Measurements from ENCODE around the gene TAS1R1.

Gene TAS1R1

GRCh38 chr1:6554907-6555778 lies at the start of gene TAS1R1:
TAS1R1 (plus strand) TSS chr1:6555307; CDS start chr1:6555374, 67 bp downstream.
- DNase-seq (ENCODE audit: low spot score): peak; percentile 55

GRCh38 chr1:6505367-6506209 lies 49.5 kb upstream of the TAS1R1 start:
- DNase-seq (ENCODE audit: low spot score): no peak

GRCh38 chr1:6506210-6507036 lies 48.7 kb upstream of the TAS1R1 start:
- no peak for DNase-seq (ENCODE audit: low spot score)

- DNase-seq (ENCODE audit: low spot score): no peak
Observed at GRCh38 chr1:6507037-6507428, 48.1 kb upstream of the TAS1R1 start.

GRCh38 chr1:6507461-6507911 lies 47.6 kb upstream of the TAS1R1 start:
- peak; percentile 62 for DNase-seq (ENCODE audit: low spot score)

- DNase-seq (ENCODE audit: low spot score): no peak
Observed at GRCh38 chr1:6508154-6508815, 46.8 kb upstream of the TAS1R1 start.

GRCh38 chr1:6508816-6509189 lies 46.3 kb upstream of the TAS1R1 start:
- DNase-seq (ENCODE audit: low spot score): no peak

- DNase-seq (ENCODE audit: low spot score): no peak
Observed at GRCh38 chr1:6509220-6509918, 45.7 kb upstream of the TAS1R1 start.

- peak; percentile 67 for DNase-seq (ENCODE audit: low spot score)
Observed at GRCh38 chr1:6509919-6510291, 45.2 kb upstream of the TAS1R1 start.

- no peak for DNase-seq (ENCODE audit: low spot score)
Observed at GRCh38 chr1:6510493-6510892, 44.6 kb upstream of the TAS1R1 start.

- no peak for DNase-seq (ENCODE audit: low spot score)
Observed at GRCh38 chr1:6511056-6511455, 44.1 kb upstream of the TAS1R1 start.

- DNase-seq (ENCODE audit: low spot score): no peak
Observed at GRCh38 chr1:6511561-6512244, 43.4 kb upstream of the TAS1R1 start.

- DNase-seq (ENCODE audit: low spot score): no peak
Observed at GRCh38 chr1:6512245-6512907, 42.7 kb upstream of the TAS1R1 start.

- DNase-seq (ENCODE audit: low spot score): no peak
Observed at GRCh38 chr1:6512908-6513280, 42.2 kb upstream of the TAS1R1 start.

GRCh38 chr1:6513320-6513801 lies 41.7 kb upstream of the TAS1R1 start:
- peak; percentile 55 for DNase-seq (ENCODE audit: low spot score)

GRCh38 chr1:6515771-6516170 lies 39.3 kb upstream of the TAS1R1 start:
- no peak for DNase-seq (ENCODE audit: low spot score)

- DNase-seq (ENCODE audit: low spot score): no peak
Observed at GRCh38 chr1:6517435-6517851, 37.7 kb upstream of the TAS1R1 start.

- no peak for DNase-seq (ENCODE audit: low spot score)
Observed at GRCh38 chr1:6519491-6519934, 35.6 kb upstream of the TAS1R1 start.

GRCh38 chr1:6519935-6520671 lies 35.0 kb upstream of the TAS1R1 start:
- DNase-seq (ENCODE audit: low spot score): peak; percentile 84
